ENCODE results near the gene ADARB1.

Gene ADARB1

GRCh38 chr21:45033791-45034555 lies 40.4 kb upstream of the ADARB1 start:
- no peak for TF ChIP-seq CTCF (conservative IDR thresholded peaks at IDR 0.05; ENCODE audit: control insufficient read depth, insufficient read depth, low read depth, low read length)
- DNase-seq (ENCODE audit: low read depth) = peak; percentile 63
- H3K4me3 ChIP-seq (ENCODE audit: control insufficient read depth, low read depth, low read length) = no peak overlapping the region

GRCh38 chr21:45034556-45035476 lies 39.6 kb upstream of the ADARB1 start:
- DNase-seq (ENCODE audit: low read depth) = no peak
- H3K4me3 ChIP-seq (ENCODE audit: control insufficient read depth, low read depth, low read length) = no peak overlapping the region
- TF ChIP-seq CTCF (conservative IDR thresholded peaks at IDR 0.05; ENCODE audit: control insufficient read depth, insufficient read depth, low read depth, low read length) = no peak

GRCh38 chr21:45035477-45035848 lies 38.9 kb upstream of the ADARB1 start:
- TF ChIP-seq CTCF (conservative IDR thresholded peaks at IDR 0.05; ENCODE audit: control insufficient read depth, insufficient read depth, low read depth, low read length) = no peak
- DNase-seq (ENCODE audit: low read depth) = no peak
- no peak overlapping the region for H3K4me3 ChIP-seq (ENCODE audit: control insufficient read depth, low read depth, low read length)

GRCh38 chr21:45036630-45037029 lies 37.8 kb upstream of the ADARB1 start:
- no peak overlapping the region for H3K4me3 ChIP-seq (ENCODE audit: control insufficient read depth, low read depth, low read length)
- TF ChIP-seq CTCF (conservative IDR thresholded peaks at IDR 0.05; ENCODE audit: control insufficient read depth, insufficient read depth, low read depth, low read length) = no peak
- no peak for DNase-seq (ENCODE audit: low read depth)

GRCh38 chr21:45037986-45038385 lies 36.4 kb upstream of the ADARB1 start:
- no peak overlapping the region for H3K4me3 ChIP-seq (ENCODE audit: control insufficient read depth, low read depth, low read length)
- DNase-seq (ENCODE audit: low read depth) = no peak
- TF ChIP-seq CTCF (conservative IDR thresholded peaks at IDR 0.05; ENCODE audit: control insufficient read depth, insufficient read depth, low read depth, low read length) = no peak

GRCh38 chr21:45039317-45040156 lies 34.8 kb upstream of the ADARB1 start:
- DNase-seq (ENCODE audit: low read depth) = no peak
- no peak for TF ChIP-seq CTCF (conservative IDR thresholded peaks at IDR 0.05; ENCODE audit: control insufficient read depth, insufficient read depth, low read depth, low read length)
- no peak overlapping the region for H3K4me3 ChIP-seq (ENCODE audit: control insufficient read depth, low read depth, low read length)
